GM19238 (cell line): Measurements from ENCODE around the gene COQ9.
"Not testable (repeated sequence)": the region's sequence is repeated elsewhere in the genome, so short reads cannot be mapped to it uniquely, and the experiment has no call there.

ENCODE experiments used
- DNase-seq: peaks from one replicate; pipeline ENCODE4 v3.0.0; 2011; ENCODE audit warnings: low spot score; ENCODE audit not compliant: insufficient read length

Gene COQ9, protein sequence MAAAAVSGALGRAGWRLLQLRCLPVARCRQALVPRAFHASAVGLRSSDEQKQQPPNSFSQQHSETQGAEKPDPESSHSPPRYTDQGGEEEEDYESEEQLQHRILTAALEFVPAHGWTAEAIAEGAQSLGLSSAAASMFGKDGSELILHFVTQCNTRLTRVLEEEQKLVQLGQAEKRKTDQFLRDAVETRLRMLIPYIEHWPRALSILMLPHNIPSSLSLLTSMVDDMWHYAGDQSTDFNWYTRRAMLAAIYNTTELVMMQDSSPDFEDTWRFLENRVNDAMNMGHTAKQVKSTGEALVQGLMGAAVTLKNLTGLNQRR

DNA sequence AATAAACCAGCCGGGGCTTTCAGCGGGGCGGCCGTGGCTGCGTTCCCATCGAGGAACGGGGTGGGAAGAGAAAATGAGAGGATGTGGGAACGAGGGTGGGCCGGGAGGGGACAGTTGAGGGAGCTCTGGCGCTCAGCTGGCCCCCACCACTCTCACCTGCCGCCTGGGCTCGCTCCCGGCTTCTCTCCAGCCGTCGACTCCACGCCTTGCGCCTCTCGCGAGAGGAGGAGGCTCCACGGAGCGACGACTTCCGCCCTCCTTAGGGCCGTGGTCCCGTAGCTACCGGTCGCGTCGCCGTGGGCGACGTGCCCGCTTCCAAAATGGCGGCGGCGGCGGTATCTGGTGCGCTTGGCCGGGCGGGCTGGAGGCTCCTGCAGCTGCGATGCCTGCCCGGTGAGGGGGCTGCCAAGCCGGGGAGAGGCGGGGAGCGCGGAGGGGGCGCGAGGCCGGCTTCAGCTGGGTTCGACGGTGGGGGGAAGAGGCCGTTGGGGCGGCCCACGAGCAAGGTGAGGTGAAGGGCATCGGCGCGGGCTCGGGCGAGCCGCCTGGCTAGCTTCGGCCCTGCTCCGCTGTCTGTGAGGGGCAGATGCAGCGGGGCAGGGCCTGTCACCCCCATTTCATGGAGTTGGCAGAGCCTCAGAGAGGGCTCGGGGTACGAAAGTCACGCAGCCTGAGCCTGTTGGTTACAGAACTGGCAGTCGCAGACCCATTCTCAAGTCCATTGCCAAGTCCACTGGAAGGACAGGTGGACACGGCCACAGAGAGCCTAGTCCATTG is at the start of gene COQ9, which contains the start of gene CIAPIN1:
COQ9 (plus strand) TSS at position 294 of the 777 bp plus-strand sequence; CDS start at position 321, 27 bp downstream.
CIAPIN1 (minus strand) TSS at position 200 of the 777 bp plus-strand sequence. CDS start 6,457 bp downstream, outside the sequence.
- peak; percentile 93 for DNase-seq

DNA sequence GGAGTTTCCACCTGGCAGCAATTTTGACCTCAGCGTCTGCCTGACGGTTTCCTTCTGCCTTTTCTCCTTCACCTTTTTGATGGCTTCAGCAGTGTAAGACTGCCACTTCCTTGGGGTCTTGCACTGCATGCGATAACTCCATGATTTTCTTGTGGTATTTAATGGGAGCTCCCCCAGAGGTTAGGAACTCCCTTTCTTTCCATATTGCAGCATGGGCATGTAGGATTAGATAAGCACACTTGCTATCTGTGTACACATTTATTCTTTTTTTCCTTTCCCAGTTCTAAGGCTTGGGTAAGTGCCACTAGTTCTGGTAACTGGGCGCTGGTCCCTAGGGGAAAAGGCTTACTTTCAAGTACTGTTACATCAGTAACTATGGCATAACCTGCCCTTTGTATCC is 49.8 kb upstream of the COQ9 start:
- DNase-seq, result not testable (repeated sequence)

DNA sequence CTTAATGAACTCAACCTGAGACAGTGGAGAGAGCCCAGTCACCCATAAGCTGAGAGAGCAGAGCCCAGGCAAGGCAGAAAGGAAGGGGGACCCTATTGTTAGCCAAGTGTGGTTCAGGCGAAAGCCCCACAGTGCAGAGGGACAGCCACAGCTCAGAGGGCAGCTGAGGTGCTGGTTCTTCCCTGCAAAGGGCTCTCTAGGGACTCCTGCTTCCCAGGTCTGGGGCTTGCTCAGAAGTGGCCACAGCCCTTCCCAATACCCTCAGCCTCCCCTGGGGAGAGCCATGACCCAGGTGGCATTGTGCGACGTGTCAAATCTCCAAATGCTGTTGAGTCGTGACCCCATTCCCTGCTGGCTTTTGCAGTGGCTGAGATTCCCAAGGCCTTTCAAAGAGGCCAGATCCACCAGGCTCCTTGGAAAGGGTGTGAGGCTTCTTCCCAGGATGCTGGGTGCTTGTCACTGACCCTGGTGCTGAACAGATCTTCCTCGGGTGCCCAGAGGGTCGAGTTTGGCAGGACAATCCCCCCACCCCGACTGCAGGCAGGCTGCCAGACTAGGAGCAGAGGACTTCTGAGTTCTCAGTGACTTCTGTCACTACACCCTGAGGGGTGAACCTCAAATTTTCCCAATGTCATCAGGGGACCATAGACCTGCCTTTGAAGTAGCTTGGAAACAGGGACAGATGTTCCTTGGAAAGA is 45.2 kb upstream of the COQ9 start:
- DNase-seq, result no peak

DNA sequence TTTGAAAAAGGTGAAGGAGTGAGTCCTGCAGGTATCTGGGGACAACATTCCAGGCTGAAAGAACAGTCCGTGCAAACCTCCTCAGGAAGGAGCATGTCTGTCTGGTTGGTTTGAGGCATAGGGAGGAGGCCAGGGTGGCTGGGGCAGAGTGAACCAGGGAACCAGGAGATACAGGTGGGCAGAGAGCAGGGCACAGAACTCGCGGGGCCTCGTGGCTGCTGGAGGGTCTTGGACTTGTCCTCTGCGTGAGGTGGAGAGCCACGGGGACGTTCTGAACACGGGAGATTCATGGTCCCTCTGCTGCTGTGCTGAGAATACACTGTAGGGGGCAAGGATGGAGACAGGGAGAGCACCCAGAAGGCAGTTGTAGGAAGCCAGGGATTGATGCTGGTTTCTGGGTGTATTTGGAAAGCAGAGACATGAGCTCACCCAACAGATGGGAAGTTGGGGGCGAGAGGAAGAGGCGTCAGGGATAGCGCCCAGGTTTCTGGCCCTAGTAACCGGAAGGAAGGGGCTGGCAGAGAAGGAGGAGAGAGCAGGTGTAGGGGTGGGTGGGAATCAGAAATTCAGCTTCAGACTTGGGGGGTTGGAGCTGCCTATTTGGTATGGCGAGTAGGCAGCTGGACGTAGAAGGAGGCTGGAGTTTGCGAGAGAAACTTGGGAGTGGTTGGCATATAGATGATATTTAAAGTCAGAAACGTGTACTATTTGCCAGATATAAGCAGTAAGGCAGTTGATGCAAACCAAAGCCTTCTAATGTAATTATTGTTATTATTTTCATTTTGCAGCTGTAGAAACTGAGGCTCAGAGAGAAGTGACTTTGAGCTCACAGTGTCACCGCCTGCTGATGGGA is 43.1 kb upstream of the COQ9 start, which contains the start of gene CCL17:
CCL17 (plus strand) TSS at position 803 of the 853 bp plus-strand sequence. CDS start 9,166 bp downstream, outside the sequence.
- no peak for DNase-seq

DNA sequence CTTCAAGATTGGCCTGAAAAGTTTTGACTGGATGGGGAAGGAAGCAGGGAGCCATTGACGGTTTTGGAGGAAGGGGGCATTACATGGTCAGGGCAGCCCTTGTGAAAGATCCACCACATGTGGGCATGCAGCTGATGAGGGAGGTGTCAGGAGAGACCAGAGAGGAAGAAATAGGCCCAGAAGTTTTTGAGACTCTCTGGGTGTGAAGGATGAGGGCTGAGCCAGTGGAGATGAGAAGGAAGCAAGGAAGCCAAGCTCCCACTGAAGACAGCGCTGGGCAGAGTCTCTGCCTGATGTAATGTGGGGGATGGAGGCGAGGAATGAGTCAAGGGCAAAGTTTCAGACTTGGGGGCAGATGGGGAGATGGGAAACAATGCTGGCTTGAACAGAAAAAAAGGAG is 42.2 kb upstream of the COQ9 start:
- DNase-seq, result no peak

DNA sequence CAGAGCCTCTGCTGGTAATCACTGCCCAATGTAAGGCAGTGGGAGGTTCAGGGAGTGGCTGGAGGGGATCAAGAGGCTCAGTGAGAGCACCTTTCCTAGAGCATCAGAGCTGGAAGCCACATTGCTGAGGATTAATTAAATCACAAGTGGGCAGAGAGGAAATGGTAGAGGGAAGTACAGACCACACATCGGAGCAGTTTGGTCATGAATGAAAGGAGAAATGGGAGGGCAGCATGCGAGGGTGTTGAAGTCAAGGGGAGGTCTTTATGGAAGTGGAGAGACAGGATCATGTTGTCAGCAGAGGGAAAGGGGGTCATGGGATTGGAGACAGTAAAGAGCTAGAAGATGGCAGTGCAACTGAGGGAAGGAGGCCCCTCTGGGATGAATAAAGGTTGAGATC is 40.4 kb upstream of the COQ9 start:
- no peak for DNase-seq

DNA sequence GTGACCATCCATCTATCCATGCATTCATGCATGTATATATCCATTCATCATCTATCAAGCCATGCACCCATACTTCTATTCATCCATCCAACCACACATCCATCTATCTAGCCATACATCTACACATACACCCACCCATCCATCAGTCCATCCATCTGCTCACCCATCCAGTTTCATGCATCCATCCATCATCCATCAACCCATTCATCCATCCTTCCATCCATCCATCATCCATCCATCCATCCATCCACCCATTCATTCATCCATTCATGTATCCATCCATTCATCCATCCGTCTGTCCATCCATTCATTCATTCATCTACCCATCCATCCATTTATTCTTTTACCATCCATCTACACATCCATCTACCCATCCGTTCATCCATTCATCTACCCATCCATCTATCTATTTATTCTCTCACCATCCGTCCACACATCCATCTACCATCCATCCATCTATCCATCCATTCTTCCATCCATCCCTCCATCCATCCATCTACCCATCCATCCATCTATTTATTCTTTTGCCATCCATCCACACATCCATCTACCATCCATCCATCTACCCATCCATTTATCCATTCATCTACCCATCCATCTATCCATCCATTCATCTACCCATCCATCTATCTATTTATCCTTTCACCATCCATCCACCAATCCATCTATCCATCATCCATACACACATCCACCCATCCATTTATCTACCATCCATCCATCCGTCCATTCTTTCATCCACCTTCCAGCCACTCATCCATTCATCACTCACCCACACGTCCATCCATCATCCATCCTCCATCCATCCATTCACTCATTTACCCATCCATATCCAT is 39.5 kb upstream of the COQ9 start:
- DNase-seq, result no peak

DNA sequence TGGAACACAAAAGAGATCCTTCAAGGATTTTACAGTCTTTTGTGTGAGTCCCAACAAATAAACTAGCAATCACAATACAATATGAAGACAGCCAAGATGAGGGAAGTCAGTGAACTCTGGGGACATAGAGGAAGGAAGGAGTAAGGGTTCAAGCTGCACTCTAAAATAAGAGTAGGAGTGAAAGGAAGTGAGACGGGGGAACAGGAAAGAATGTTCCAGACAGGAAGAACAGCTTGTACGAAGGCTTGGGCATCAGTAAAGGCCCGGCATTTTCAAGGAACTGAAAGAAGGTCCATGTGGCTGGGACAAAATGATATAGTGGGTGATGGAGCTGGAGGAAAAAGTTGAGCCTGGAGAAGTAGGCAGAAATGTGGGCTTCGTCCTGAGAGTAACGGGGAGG is 38.2 kb upstream of the COQ9 start:
- no peak for DNase-seq

DNA sequence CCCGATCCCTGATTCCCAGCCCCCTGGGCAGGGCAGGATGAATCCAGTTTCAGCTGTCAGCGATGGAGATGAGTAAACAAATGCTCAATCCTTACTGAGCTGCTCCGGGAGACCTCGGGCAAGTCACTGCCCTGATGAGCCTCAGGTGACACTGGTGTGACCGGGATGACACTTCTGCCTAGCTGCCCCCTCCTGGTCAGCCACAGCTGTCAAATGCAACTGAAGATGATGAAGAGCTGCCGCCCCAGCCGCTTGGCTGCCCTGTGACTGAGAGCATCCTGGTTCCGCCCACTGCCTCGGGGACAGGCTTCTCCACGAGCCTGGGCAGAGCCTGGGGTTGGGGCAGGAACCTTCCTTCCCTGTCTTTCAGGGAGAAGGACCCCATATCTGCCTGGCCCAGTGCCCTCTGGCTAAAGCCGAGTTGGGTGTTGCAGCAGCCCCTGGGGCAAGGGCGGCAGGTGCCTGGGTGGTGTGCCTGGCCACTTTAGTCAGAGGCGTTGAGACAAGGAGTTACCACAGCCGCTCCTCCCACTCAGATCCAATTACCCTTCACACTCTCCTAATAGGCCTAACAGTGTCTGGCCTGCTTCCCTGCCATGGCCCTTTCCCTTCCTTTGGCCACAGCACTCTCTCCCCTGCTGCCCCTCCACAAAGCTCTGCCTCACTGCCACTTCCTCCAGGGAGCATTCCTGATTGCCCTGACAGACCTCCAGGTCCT is 37.2 kb upstream of the COQ9 start:
- DNase-seq, result no peak

DNA sequence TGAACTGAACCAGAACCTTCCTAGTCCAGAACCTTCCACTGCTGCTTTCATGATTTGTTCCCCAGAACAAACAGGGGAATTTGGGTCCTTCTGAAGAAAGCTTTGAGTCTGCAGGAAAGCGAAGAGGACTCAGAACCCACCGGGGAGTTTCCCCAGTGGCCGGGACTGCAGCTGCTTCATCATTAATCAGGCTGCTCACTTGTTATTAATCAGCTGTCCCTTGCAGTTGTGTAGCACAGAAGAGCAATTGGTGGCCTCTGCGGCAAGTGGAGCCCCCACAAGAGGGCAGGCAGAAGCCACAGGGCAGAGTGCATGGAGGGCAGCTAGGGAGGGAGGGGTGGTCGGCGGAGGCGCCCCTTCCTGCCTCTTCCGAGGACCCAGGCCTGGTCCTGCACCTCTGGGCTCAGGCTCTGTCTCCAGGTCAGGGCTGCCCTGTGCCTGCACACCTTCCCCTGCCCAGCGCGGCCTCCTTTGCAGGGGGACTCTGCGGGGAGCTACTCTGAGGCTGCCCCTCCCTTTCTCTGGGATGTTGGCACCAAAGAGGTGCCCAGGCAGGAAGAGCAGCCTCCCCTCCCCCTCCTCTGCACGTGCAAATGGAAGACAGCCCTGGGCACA is 35.8 kb upstream of the COQ9 start:
- no peak for DNase-seq

DNA sequence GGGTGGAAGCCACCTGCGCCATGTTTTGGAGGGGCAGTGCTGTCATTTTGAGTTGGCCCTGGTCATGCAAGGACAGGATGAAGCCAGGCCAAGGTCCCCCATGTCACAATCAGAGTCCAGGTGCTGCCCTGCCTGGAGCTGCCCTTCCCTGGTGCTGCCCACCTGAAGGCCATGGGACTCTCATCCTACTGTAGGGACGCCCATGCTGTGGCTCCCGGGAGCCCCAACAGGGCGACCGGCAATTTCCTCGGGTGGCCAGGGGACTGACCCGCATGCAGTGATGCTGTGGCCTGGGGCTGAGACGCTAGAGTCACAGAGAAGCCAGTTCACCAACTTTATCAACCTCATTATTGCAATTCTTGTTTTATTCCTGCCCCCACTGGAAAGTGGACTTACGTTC is 34.7 kb upstream of the COQ9 start:
- no peak for DNase-seq

DNA sequence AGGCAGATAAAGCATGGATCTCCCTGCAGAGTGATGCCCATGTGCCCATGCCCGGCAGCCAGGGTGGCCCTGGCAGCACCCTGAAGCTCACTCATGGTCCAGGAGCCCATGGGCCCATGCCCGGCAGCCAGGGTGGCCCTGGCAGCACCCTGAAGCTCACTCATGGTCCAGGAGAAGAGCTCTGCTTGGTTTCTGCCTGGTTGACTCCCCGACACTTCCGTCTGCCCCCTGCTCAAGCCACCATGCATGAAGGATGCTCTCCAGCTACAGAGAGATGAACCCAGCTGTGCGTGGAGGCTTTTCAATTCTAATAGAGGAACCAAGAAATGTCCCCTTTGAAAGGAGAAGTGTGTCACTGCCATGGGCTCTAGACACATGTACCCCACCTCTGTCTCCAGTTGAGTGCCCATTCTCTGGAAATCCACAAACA is 34.0 kb upstream of the COQ9 start:
- DNase-seq, result peak; percentile 68

DNA sequence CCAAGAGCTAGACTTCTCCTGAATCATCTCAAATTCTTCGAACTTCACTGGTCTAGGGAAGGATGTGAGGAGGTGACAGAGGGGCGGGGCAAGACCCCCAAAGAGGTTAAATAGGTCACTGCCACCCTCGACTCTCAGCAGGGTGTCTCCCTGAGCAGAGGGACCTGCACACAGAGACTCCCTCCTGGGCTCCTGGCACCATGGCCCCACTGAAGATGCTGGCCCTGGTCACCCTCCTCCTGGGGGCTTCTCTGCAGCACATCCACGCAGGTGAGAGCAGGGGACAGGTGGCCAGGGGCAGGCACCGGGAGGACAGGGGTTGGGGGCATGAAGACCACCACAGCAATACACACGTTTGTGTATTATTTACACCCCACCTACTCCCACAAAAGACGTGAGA is 33.5 kb upstream of the COQ9 start:
- DNase-seq, result no peak

DNA sequence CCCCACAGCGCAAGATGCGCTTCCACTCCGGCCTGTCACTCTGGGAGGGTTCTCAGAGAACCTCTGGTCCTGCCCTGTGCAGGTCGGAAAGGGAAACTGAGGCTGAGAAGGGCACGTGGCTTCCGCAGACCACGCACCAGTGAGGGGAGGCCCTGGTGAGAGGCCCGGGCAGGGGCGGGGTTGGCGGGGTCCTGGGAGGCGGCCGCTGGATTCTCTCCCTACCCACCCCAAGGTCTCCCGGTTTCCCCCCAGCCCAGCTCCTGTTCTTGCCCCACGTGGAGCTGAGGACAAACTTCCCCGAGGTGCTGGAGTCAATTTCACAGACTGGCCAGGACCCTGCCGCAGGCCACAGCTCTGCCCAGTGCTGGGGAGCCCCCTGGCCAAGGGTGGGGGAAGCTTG is 31.2 kb upstream of the COQ9 start:
- no peak for DNase-seq

DNA sequence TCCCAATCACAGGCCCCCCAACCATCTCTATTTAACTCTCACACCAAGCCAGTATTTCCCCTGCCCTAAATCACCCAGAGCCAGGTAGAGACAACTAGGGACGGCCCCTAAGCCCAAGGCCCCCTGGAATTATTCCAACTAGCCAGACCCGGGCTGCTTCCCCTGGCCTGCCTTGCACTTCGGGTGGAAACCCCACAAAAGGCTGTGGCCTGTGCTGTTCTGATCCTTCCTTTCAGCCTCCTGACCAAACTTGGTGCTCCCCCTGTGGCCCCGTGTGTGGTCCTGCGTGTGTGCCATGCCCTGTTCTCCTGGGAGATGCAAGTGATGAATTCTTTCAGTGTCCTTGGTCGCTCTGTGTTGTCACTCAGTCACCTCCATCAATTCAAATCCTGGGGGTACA is 27.8 kb upstream of the COQ9 start:
- DNase-seq, result no peak

DNA sequence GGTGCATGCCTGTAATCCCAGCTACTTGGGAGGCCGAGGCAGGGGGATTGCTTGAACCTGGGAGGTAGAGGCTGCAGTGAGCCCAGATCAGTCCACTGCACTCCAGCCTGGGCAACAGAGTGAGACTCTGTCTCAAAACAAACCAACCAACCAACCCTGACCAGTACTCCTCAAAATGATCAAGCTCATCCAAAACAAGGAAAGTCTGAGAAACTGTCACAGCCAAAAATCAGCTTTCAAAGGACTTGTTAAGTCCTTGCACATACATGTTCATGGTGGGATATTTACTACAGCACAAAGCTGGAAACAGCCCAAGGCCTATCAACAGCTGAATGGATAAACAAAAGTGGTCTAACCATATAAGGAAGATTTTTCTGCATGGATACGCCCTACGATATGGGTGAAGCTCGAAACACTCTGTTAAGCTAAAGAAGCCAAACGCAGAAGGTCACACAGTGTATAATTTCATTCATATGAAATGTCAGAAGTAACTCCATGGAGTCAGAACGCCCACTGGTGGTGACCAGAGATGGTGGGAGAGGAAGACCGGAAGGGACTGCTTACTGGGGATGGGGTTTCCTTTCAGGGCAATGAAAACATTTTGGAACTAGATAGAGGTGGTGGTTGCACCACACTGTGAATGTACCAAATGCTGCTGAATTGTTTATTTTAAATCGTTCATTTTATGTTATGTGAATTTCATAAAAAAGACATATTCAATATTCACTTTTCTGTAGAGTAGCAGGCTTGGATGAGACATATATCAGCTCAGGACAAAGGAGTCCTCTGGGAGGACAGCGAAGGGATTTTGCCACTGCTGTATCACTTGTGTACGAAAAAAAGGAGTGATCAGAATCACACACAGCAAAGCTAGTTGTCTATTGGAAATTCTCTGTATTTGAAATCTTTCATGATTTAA is 25.0 kb upstream of the COQ9 start:
- DNase-seq, result no peak

DNA sequence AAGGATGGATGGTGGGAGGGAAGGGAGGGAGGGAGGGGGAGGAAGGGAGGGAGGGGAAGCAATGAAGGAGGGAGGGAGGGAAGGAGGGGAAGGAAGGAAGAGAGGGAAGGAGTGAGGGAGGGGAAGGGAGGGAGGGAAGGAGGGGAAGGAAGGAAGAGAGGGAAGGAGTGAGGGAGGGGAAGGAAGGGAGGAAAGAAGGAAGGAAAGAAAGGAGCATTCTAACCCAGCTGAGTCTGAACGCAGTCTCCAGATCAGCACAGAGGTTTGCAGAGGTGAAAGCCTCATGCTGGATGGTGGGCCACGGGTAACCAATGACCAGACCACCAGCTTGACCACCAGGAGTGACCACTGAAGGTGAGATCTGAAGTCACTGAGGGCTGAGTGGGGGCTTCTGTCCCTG is 24.1 kb upstream of the COQ9 start:
- no peak for DNase-seq

DNA sequence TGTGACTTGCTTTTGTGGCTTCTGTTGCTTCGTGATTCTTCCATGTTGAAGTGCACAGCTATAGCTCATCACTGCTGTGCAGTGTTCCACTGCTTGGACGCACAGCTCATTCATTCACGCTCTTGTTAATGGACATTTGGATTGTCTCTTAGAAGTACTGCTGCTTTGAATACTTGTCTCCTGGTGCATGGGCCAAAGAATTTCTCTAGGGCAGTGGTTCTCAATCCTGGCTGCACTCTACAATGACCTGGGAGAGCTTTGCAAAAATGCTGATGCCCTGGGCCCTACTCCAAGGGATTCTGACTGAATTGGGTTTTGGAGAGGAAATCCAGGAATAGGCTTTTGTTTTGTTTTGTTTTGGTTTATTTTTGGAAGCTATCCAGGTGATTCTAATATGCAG is 22.7 kb upstream of the COQ9 start:
- DNase-seq, result no peak
